A549 treated with Hydrocortisone at 1 μM for 4 hours (cell line): ENCODE results near the gene SELE. TPM values are rescaled to one million over a fixed set of nuclear protein-coding genes. Genes with fewer than 3 reads are reported as not detected.

Source experiments
- total RNA-seq: library from RNA; stranded (reverse); fragments of 200-300 nt; extraction: Qiagen RNA extraction; gene quantifications from 5 replicates; pipeline ENCODE4 v1.2.3, GENCODE V29; 2022

Gene SELE, protein sequence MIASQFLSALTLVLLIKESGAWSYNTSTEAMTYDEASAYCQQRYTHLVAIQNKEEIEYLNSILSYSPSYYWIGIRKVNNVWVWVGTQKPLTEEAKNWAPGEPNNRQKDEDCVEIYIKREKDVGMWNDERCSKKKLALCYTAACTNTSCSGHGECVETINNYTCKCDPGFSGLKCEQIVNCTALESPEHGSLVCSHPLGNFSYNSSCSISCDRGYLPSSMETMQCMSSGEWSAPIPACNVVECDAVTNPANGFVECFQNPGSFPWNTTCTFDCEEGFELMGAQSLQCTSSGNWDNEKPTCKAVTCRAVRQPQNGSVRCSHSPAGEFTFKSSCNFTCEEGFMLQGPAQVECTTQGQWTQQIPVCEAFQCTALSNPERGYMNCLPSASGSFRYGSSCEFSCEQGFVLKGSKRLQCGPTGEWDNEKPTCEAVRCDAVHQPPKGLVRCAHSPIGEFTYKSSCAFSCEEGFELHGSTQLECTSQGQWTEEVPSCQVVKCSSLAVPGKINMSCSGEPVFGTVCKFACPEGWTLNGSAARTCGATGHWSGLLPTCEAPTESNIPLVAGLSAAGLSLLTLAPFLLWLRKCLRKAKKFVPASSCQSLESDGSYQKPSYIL
- not detected in 5 replicates for total RNA-seq

DNA sequence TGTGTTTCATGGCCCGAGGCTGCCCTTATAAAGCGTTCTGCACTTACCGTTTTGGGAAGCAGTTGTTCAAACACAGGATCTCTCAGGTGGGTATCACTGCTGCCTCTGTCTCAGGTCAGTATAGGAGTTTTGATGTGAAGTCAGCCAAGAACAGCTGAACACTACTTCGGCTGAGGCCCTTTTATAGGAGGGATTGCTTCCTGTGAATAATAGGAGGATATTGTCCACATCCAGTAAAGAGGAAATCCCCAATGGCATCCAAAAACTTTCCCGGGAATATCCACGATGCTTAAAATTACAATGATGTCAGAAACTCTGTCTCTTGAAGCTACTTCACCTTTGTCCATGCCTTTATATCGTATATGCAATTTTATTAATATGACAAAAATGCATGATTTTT is at the start of gene SELE:
TSS of gene SELE (minus strand) at position 156 of the 400 bp plus-strand sequence. CDS start 467 bp downstream, outside the sequence.

GRCh38 chr1:169711469-169712308 is 22.2 kb downstream of the SELE start, which contains the start of gene SELL:
Gene SELL, minus strand, starts transcription at chr1:169711620. Its CDS starts 122 bp downstream, at chr1:169711498.

Other genes starting within 250 kb of the SELE start
- gene SLC19A2, start 248.1 kb downstream of the SELE start, total RNA-seq, result 21.2 to 31.6 TPM (median 26.1 TPM) in 5 replicates
- 0.06 to 0.23 TPM (median 0.14 TPM) in 5 replicates for gene F5, start 147.6 kb downstream of the SELE start, total RNA-seq
- gene SELP, start 104.0 kb downstream of the SELE start, total RNA-seq, result not detected in 5 replicates
- gene SELL, start 22.5 kb downstream of the SELE start, total RNA-seq, result 0.20 to 0.40 TPM (median 0.25 TPM) in 5 replicates
- gene METTL18, start 60.8 kb upstream of the SELE start, total RNA-seq, result 4.6 to 7.1 TPM (median 5.7 TPM) in 5 replicates
- gene SCYL3, start 159.8 kb upstream of the SELE start, total RNA-seq, result 2.5 to 3.3 TPM (median 3.1 TPM) in 5 replicates